MCF 10A (cell line): Measurements from ENCODE around the gene ULK2. TPM values are rescaled to one million over a fixed set of nuclear protein-coding genes. Genes with fewer than 3 reads are reported as not detected.

Source experiments
- BruUV-seq: library from RNA; stranded (reverse); fragments of 400-500 nt; replicated peaks from 2 replicates; lab custom pipeline; 2021; lab: Mats Ljungman, UMichigan
- CTCF ChIA-PET: fragments of 300-600 bp; sonication (Branson Sonifier 250); formaldehyde crosslinking; extraction: SDS; loops from one replicate; lab custom pipeline; 2021; ENCODE audit warnings: antibody characterized with exemption, inconsistent platforms; lab: Yijun Ruan, JAX
- POLR2A ChIA-PET: fragments of 300-600, 350-650 bp; sonication (Branson Sonifier 250); formaldehyde crosslinking; extraction: SDS; loops from one replicate; lab custom pipeline; 2020; ENCODE audit warnings: antibody characterized with exemption, inconsistent platforms; lab: Yijun Ruan, JAX
- DNase-seq: peaks from one replicate; pipeline ENCODE4 v3.0.0-alpha.2; 2018; ENCODE audit not compliant: unreplicated experiment
- H3K27ac Mint-ChIP-seq: one replicate; pipeline ENCODE4 v1.8.0; 2022; ENCODE audit warnings: mild to moderate bottlenecking, low read depth, mixed read lengths; ENCODE audit not compliant: unreplicated experiment
- H3K27me3 Mint-ChIP-seq: one replicate; pipeline ENCODE4 v1.8.0; 2022; ENCODE audit warnings: mixed read lengths; ENCODE audit not compliant: insufficient read depth, unreplicated experiment
- H3K36me3 Mint-ChIP-seq: one replicate; pipeline ENCODE4 v1.8.0; 2022; ENCODE audit warnings: mild to moderate bottlenecking, moderate library complexity, mixed read lengths; ENCODE audit not compliant: insufficient read depth, unreplicated experiment
- H3K4me1 Mint-ChIP-seq: one replicate; pipeline ENCODE4 v1.8.0; 2022; ENCODE audit warnings: mixed read lengths; ENCODE audit not compliant: insufficient read depth, unreplicated experiment
- H3K4me3 Mint-ChIP-seq: one replicate; pipeline ENCODE4 v1.8.0; 2022; ENCODE audit warnings: mild to moderate bottlenecking, moderate library complexity, mixed read lengths; ENCODE audit not compliant: unreplicated experiment
- H3K9me3 Mint-ChIP-seq: one replicate; pipeline ENCODE4 v1.8.0; 2022; ENCODE audit warnings: mixed read lengths; ENCODE audit not compliant: unreplicated experiment
- CTCF ChIP-seq: fragments of 200-600 bp; IDR thresholded peaks from one replicate; pipeline ENCODE4 v1.8.0; 2022; ENCODE audit warnings: antibody characterized with exemption, mild to moderate bottlenecking; ENCODE audit not compliant: unreplicated experiment
- intact Hi-C: fragments of 100-400 bp; cut with micrococcal nuclease; formaldehyde crosslinking; loops from 2 replicates; pipeline ENCODE4 v1.14.1; 2022
- total RNA-seq: library from RNA; stranded (reverse); gene quantifications from 2 replicates; pipeline ENCODE4 v1.2.3, GENCODE V29; 2022

ULK2 gene
- total RNA-seq, 1 experiment from 2014 or later: 7.9 TPM

- DNase-seq: no peak
- no peak overlapping the region for H3K4me3 Mint-ChIP-seq
- no peaks in the 10 kb centered on the region for H3K9me3 Mint-ChIP-seq
- H3K4me1 Mint-ChIP-seq: peaks cover 29% of the 10 kb centered on the region
- ChIA-PET CTCF (interaction anchor here (0.7 to 6.1 kb wide), 9 partner anchors 11 to 510 kb away, joined by 3 to 46 read pairs (median 4); partner anchors contain the start of gene ALDH3A2), POLR2A (interaction anchor here (1.3 to 13.0 kb wide), 4 partner anchors 29 to 109 kb away, joined by 3 to 311 read pairs (median 6); partner anchors contain the start of genes ALDH3A2 and SLC47A2)
- no peaks in the 10 kb centered on the region for H3K36me3 Mint-ChIP-seq
- BruUV-seq: no TSS peak
- H3K27me3 Mint-ChIP-seq: no peaks in the 10 kb centered on the region
- intact Hi-C loops: no loop called here
- no peak for TF ChIP-seq CTCF
- no peak overlapping the region for H3K27ac Mint-ChIP-seq
These were observed 111.2 kb downstream of the ULK2 start for GRCh38 chr17:19756546-19756945.

- H3K9me3 Mint-ChIP-seq: no peaks in the 10 kb centered on the region
- ChIA-PET CTCF (interaction anchor here (0.6 to 6.1 kb wide), 10 partner anchors 11 to 509 kb away, joined by 3 to 46 read pairs (median 4); partner anchors contain the start of gene ALDH3A2), POLR2A (interaction anchor here (1.3 to 13.0 kb wide), 5 partner anchors 28 to 378 kb away, joined by 3 to 311 read pairs (median 6); partner anchors contain the start of genes ALDH3A2, MAPK7 and SLC47A2)
- no peaks in the 10 kb centered on the region for H3K27me3 Mint-ChIP-seq
- no peak for TF ChIP-seq CTCF
- BruUV-seq: no TSS peak
- H3K36me3 Mint-ChIP-seq: no peaks in the 10 kb centered on the region
- H3K27ac Mint-ChIP-seq: no peak overlapping the region
- H3K4me3 Mint-ChIP-seq: no peak overlapping the region
- intact Hi-C loops: no loop called here
- H3K4me1 Mint-ChIP-seq: peaks cover 34% of the 10 kb centered on the region
- no peak for DNase-seq
These were observed 111.8 kb downstream of the ULK2 start for GRCh38 chr17:19755821-19756510.

- no peaks in the 10 kb centered on the region for H3K9me3 Mint-ChIP-seq
- H3K27me3 Mint-ChIP-seq: no peaks in the 10 kb centered on the region
- intact Hi-C loops: no loop called here
- CTCF ChIA-PET: interaction anchor here (0.6 to 6.1 kb wide), 10 partner anchors 10 to 562 kb away, joined by 3 to 46 read pairs (median 4); no protein-coding TSS in a partner anchor
- no peak for DNase-seq
- BruUV-seq: no TSS peak
- no peak overlapping the region for H3K4me3 Mint-ChIP-seq
- TF ChIP-seq CTCF: no peak
- H3K4me1 Mint-ChIP-seq: peaks cover 38% of the 10 kb centered on the region
- POLR2A ChIA-PET: interaction anchor here (0.6 to 13.0 kb wide), 8 partner anchors 27 to 377 kb away, joined by 3 to 311 read pairs (median 6); partner anchors contain the start of genes ALDH3A2, MAPK7 and SLC47A2
- H3K27ac Mint-ChIP-seq: no peak overlapping the region
- H3K36me3 Mint-ChIP-seq: no peaks in the 10 kb centered on the region
These were observed 112.3 kb downstream of the ULK2 start for GRCh38 chr17:19755392-19755791.
